GM12874 (cell line): ENCODE measurements around the gene ENGASE.

Experiments used
- TF ChIP-seq, protein P1 (sequence below): IDR thresholded peaks from 2 replicates; pipeline ENCODE4 v1.5.1; 2011; ENCODE audit warnings: low read depth, mild to moderate bottlenecking, control low read depth, low read length, moderate library complexity; ENCODE audit not compliant: insufficient read depth

The ENGASE gene

DNA sequence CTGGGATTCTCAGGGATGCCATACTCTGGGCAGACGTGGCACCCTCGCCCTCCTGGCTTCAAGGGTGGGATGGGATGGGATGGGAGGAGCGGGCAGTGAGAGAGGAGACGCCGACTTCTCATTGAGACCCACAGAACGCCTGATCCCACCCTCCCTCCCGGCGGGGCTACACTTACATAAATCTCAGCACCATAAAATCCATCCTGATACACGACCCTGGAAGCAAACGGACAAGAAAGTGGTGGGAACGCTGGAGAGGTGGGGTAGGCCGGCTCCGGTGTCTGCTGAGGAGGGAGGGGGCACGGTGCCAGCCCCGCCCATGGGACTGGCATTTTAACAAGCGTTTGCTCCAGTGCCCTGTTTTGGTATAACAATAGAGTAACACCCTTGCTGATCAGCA lies 21.9 kb downstream of the ENGASE start:
- TF ChIP-seq, protein P1, sequence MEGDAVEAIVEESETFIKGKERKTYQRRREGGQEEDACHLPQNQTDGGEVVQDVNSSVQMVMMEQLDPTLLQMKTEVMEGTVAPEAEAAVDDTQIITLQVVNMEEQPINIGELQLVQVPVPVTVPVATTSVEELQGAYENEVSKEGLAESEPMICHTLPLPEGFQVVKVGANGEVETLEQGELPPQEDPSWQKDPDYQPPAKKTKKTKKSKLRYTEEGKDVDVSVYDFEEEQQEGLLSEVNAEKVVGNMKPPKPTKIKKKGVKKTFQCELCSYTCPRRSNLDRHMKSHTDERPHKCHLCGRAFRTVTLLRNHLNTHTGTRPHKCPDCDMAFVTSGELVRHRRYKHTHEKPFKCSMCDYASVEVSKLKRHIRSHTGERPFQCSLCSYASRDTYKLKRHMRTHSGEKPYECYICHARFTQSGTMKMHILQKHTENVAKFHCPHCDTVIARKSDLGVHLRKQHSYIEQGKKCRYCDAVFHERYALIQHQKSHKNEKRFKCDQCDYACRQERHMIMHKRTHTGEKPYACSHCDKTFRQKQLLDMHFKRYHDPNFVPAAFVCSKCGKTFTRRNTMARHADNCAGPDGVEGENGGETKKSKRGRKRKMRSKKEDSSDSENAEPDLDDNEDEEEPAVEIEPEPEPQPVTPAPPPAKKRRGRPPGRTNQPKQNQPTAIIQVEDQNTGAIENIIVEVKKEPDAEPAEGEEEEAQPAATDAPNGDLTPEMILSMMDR: no peak

- TF ChIP-seq, protein P1: no peak
These were observed 22.8 kb downstream of the ENGASE start for GRCh38 chr17:79097226-79098055.

- TF ChIP-seq, protein P1: no peak
These were observed 23.8 kb downstream of the ENGASE start for GRCh38 chr17:79098282-79098867.

- TF ChIP-seq, protein P1: no peak
These were observed 25.8 kb downstream of the ENGASE start for GRCh38 chr17:79100405-79100804.

GRCh38 chr17:79101111-79101673 lies 26.6 kb downstream of the ENGASE start:
- TF ChIP-seq, protein P1: no peak

DNA sequence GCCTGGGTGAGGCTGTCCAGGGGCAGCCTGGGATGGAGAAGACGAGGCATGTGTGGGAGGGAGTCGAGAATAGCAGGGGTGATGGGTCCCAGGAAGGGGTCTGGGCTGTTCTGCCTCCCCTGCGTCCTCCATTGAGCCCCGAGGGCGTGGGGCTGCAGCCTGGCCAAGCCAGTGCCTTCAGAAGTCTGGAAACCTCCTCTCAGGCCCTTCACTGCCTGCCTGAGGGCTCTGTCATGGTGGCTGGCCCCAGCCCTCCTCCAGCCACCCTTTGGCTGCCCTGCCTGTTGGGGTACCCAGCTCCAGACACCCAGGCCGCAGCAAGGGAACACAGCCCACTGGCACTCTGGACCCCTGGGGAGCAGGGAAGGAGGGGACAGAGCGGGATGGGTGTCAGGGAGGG lies 27.6 kb downstream of the ENGASE start:
- TF ChIP-seq, protein P1: no peak

DNA sequence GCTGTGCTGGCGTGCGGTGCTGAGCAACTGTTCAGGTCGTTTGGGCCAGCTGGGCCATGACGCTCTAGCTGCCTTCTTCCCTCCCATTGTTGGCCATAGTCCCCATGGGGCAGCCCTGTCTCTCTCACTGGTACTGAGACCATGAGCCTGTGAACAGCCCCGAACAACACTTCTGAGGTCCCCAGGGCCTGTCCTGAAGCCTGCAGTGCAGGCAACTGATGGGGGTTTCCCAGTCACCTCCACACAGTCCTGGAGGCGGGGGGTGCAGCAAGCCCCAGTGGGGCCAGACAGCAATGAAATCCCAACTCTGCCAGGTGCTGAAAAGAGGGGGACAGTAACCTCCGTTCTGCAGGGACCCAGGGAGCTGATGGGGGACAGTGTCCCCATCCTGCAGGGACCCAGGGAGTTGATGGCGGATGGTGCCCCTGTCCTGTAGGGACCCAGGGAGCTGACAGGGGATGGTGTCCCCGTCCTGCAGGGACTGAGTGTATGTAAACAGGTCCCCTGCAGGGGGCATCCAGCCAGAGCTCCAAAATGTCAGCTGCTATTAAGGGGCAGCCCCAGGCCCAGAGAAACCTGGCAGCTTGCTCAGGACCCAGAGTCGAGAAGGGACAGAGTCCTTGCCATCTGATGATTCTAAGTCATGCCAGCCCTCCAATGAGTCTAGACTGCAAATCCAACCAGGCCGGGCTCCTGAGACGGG lies 30.4 kb downstream of the ENGASE start:
- TF ChIP-seq, protein P1: no peak
